22Rv1 (cell line): ENCODE data around the gene TTC7B.

ENCODE experiments used
- CTCF ChIP-seq: fragments of 450-650 bp; IDR thresholded peaks from 2 replicates; pipeline ENCODE4 v1.5.1; 2017; ENCODE audit warnings: mild to moderate bottlenecking
- ZFX ChIP-seq: fragments of 450-650 bp; IDR thresholded peaks from 2 replicates; pipeline ENCODE4 v1.6.1; 2017; ENCODE audit warnings: antibody characterized with exemption, borderline replicate concordance

GRCh38 chr14:90523544-90523943, 292.7 kb downstream of the TTC7B start:
- TF ChIP-seq CTCF (no peak), ZFX (no peak)
